OCI-LY1 (cell line): ENCODE data around the gene ZNF618.

Source experiments
- H2AFZ ChIP-seq: fragments of 200-600 bp; sonication (generic), shearing (Covaris generic); 2 replicates; pipeline ENCODE4 v1.6.0; 2014; ENCODE audit warnings: antibody characterized with exemption, mild to moderate bottlenecking, low read length
- H3F3A ChIP-seq: fragments of 200-600 bp; sonication (generic), shearing (Covaris generic); 2 replicates; pipeline ENCODE4 v1.6.0; 2014; ENCODE audit warnings: mild to moderate bottlenecking, antibody characterized with exemption, low read length, moderate library complexity; ENCODE audit not compliant: insufficient read depth
- H3K27ac ChIP-seq: fragments of 200-600 bp; sonication (generic); 2 replicates; pipeline ENCODE4 v1.5.1; 2014; ENCODE audit warnings: low read length, mixed run types, mild to moderate bottlenecking, low read depth; ENCODE audit not compliant: poor library complexity, severe bottlenecking
- H3K27me3 ChIP-seq: fragments of 200-600 bp; sonication (generic); 2 replicates; pipeline ENCODE4 v1.6.0; 2014; ENCODE audit warnings: antibody characterized with exemption, mild to moderate bottlenecking, low read length, moderate library complexity; ENCODE audit not compliant: insufficient read depth
- H3K36me3 ChIP-seq: fragments of 200-600 bp; sonication (generic); 2 replicates; pipeline ENCODE4 v1.6.1; 2014; ENCODE audit warnings: mild to moderate bottlenecking, antibody characterized with exemption, low read length, moderate library complexity, mixed read lengths; ENCODE audit not compliant: insufficient read depth
- H3K4me1 ChIP-seq: fragments of 200-600 bp; sonication (generic); 2 replicates; pipeline ENCODE4 v1.5.1; 2014; ENCODE audit warnings: mild to moderate bottlenecking, low read length, moderate library complexity; ENCODE audit not compliant: insufficient read depth, severe bottlenecking
- H3K4me2 ChIP-seq: fragments of 200-600 bp; sonication (generic), shearing (Covaris generic); 2 replicates; pipeline ENCODE4 v1.6.1; 2014; ENCODE audit warnings: low read length
- H3K4me3 ChIP-seq: fragments of 200-600 bp; sonication (generic); 2 replicates; pipeline ENCODE4 v1.5.1; 2014; ENCODE audit warnings: low read length, low read depth, mild to moderate bottlenecking, mixed read lengths; ENCODE audit not compliant: poor library complexity, severe bottlenecking
- H3K79me2 ChIP-seq: fragments of 200-600 bp; shearing (Covaris generic); 2 replicates; pipeline ENCODE4 v1.6.1; 2016; ENCODE audit warnings: mixed run types, low read length, mixed read lengths; ENCODE audit not compliant: insufficient read depth
- H3K9ac ChIP-seq: fragments of 200-600 bp; sonication (generic), shearing (Covaris generic); 2 replicates; pipeline ENCODE4 v1.6.1; 2014; ENCODE audit warnings: mild to moderate bottlenecking, low read length, mixed read lengths
- H3K9me2 ChIP-seq: fragments of 200-600 bp; sonication (generic), shearing (Covaris generic); 2 replicates; pipeline ENCODE4 v1.6.1; 2014; ENCODE audit warnings: low read depth, mild to moderate bottlenecking, low read length, mixed read lengths
- H3K9me3 ChIP-seq: fragments of 200-600 bp; shearing (Covaris generic); 2 replicates; pipeline ENCODE4 v1.6.1; 2014; ENCODE audit warnings: low read length, mixed read lengths
- H4K20me1 ChIP-seq: fragments of 200-600 bp; sonication (generic), shearing (Covaris generic); 2 replicates; pipeline ENCODE4 v1.6.0; 2016; ENCODE audit warnings: mild to moderate bottlenecking, low read length; ENCODE audit not compliant: insufficient read depth
- EZH2 ChIP-seq: fragments of 200-600 bp; sonication (generic), shearing (Covaris generic); IDR thresholded peaks from 2 replicates; pipeline ENCODE4 v1.8.0; 2017; ENCODE audit warnings: borderline replicate concordance, mixed run types, mild to moderate bottlenecking, antibody characterized with exemption, low read length, moderate library complexity, mixed read lengths
- TF ChIP-seq, protein P1 (sequence below): fragments of 200-600 bp; sonication (generic), shearing (Covaris generic); IDR thresholded peaks from 2 replicates; pipeline ENCODE4 v1.5.1; 2017; ENCODE audit warnings: mild to moderate bottlenecking, antibody characterized with exemption, low read length, moderate library complexity, mixed read lengths

Gene ZNF618

DNA sequence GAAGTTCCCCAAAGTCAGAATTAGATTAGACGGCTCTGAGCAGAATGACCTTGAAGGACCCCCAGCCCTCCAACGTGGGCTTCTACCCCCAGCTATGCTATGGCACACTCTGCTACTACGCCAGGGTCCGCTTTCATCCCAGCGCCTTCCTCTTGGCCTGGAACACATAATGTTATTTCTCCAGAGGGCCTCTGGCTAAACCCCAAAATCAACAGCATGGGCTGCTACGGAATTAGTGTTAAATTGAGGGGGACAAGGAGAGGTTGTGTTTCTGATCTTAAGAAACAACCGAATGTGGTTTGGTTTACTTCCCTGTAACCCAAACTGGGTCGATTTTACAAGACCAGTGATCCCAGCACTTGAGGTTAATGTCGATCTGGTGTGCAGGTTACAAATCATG is 97.1 kb downstream of the ZNF618 start:
- Histone ChIP-seq H3K9me3 (no peaks in the 10 kb centered on the region), H3K4me1 (no peaks in the 10 kb centered on the region), H3K27ac (no peak overlapping the region), H3K36me3 (no peaks in the 10 kb centered on the region), H3K79me2 (no peaks in the 10 kb centered on the region), H3F3A (no peaks in the 10 kb centered on the region), H3K9me2 (no peaks in the 10 kb centered on the region), H4K20me1 (no peaks in the 10 kb centered on the region), H3K9ac (no peak overlapping the region), H3K4me2 (no peak overlapping the region), H3K27me3 (no peaks in the 10 kb centered on the region; the same call in 1 of the 2 replicates), H2AFZ (no peak overlapping the region), H3K4me3 (no peak overlapping the region)
- TF ChIP-seq EZH2 = no peak
- TF ChIP-seq, protein P1, sequence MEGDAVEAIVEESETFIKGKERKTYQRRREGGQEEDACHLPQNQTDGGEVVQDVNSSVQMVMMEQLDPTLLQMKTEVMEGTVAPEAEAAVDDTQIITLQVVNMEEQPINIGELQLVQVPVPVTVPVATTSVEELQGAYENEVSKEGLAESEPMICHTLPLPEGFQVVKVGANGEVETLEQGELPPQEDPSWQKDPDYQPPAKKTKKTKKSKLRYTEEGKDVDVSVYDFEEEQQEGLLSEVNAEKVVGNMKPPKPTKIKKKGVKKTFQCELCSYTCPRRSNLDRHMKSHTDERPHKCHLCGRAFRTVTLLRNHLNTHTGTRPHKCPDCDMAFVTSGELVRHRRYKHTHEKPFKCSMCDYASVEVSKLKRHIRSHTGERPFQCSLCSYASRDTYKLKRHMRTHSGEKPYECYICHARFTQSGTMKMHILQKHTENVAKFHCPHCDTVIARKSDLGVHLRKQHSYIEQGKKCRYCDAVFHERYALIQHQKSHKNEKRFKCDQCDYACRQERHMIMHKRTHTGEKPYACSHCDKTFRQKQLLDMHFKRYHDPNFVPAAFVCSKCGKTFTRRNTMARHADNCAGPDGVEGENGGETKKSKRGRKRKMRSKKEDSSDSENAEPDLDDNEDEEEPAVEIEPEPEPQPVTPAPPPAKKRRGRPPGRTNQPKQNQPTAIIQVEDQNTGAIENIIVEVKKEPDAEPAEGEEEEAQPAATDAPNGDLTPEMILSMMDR = no peak

DNA sequence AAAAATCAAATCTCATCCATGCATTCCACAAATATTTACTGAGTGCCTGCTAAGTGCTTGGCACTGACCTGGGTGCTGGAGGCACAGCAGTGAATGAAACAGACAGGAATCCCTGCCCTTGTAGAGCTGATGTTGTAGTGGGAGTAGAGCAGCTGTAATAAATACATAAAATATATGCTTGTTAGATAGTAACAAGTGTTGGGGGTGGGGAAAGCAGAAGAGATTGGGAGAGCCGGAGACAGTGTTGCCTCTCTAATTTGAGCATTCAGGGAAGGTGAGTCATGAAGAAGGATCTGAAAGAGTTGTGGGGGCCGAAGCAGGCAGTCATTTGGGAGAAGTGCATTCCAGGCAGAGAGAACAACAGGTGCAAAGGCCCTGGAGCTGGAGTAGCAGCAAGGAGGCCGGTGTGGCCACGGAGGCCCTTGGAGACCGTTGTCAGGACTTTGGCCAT is 97.9 kb downstream of the ZNF618 start:
- Histone ChIP-seq H3K79me2 (no peaks in the 10 kb centered on the region), H3K27me3 (no peaks in the 10 kb centered on the region; the same call in 1 of the 2 replicates), H3K4me3 (no peak overlapping the region), H3K9me3 (no peaks in the 10 kb centered on the region), H3F3A (no peaks in the 10 kb centered on the region), H3K9me2 (no peaks in the 10 kb centered on the region), H2AFZ (no peak overlapping the region), H3K9ac (no peak overlapping the region), H3K27ac (no peak overlapping the region), H4K20me1 (no peaks in the 10 kb centered on the region), H3K4me2 (no peak overlapping the region), H3K4me1 (no peaks in the 10 kb centered on the region), H3K36me3 (no peaks in the 10 kb centered on the region)
- no peak for TF ChIP-seq EZH2
- TF ChIP-seq, protein P1 = no peak

DNA sequence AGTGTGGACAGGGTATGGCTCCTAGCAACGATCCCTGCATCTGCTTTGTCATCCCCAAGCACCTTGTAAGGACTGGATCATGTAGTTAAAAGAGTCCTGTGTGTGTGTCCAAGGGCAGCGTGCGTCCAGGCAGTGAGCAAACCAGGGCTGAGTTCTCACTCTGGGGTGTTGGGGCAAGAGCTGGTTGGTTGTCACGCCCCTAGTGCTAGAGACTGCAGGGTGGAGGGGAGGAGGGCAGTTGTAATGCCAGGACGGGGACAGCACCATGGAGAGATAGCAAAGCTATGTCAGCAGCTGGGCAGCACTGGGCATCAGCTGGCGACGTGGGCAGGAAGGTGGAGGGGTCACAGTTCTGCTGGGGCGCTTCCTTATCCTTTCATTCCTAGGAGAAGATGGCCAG is 100.8 kb downstream of the ZNF618 start:
- H3K36me3 ChIP-seq = no peaks in the 10 kb centered on the region
- no peak overlapping the region for H3K9ac ChIP-seq
- H3K4me2 ChIP-seq = no peak overlapping the region
- TF ChIP-seq, protein P1 = no peak
- TF ChIP-seq EZH2 = no peak
- H3K27ac ChIP-seq = no peak overlapping the region
- no peaks in the 10 kb centered on the region for H3F3A ChIP-seq
- H3K27me3 ChIP-seq = no peaks in the 10 kb centered on the region
- no peaks in the 10 kb centered on the region for H4K20me1 ChIP-seq
- no peak overlapping the region for H3K4me3 ChIP-seq
- no peak overlapping the region for H2AFZ ChIP-seq
- no peaks in the 10 kb centered on the region for H3K9me3 ChIP-seq
- no peaks in the 10 kb centered on the region for H3K9me2 ChIP-seq
- no peaks in the 10 kb centered on the region for H3K4me1 ChIP-seq
- H3K79me2 ChIP-seq = no peaks in the 10 kb centered on the region
